Measurements from ENCODE around the gene CSF2RB. TPM values are rescaled to one million over a fixed set of nuclear protein-coding genes. Genes with fewer than 3 reads are reported as not detected.

Gene CSF2RB
- total RNA-seq, 1 experiment from 2014 or later, result not detected

DNA sequence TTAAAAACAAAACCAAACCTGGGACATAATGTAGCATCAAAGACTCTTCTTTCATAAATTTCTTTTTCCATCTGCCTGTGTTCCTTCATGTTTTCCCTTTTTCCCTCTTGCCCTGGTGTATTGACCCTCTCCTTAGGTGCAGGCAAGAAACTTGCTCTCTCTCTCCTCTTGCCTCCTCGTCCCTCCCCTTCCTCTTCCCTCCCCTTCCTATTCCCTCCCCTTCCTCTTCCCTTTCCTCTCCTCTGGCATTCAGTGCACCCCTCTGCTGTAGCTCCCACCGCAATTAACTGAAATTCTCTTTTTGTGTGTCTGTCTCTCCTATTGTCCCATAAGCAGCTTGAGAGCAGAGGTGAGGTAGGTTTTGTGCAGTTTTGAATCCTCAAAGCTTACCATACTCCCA lies 49.9 kb downstream of the CSF2RB start:
- CTCF ChIA-PET, result no interaction called here
- intact Hi-C loops (cut with micrococcal nuclease; ENCODE audit: unreplicated experiment), result no loop called here
- TF ChIP-seq, protein P1, sequence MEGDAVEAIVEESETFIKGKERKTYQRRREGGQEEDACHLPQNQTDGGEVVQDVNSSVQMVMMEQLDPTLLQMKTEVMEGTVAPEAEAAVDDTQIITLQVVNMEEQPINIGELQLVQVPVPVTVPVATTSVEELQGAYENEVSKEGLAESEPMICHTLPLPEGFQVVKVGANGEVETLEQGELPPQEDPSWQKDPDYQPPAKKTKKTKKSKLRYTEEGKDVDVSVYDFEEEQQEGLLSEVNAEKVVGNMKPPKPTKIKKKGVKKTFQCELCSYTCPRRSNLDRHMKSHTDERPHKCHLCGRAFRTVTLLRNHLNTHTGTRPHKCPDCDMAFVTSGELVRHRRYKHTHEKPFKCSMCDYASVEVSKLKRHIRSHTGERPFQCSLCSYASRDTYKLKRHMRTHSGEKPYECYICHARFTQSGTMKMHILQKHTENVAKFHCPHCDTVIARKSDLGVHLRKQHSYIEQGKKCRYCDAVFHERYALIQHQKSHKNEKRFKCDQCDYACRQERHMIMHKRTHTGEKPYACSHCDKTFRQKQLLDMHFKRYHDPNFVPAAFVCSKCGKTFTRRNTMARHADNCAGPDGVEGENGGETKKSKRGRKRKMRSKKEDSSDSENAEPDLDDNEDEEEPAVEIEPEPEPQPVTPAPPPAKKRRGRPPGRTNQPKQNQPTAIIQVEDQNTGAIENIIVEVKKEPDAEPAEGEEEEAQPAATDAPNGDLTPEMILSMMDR (IDR thresholded peaks at IDR 0.05; ENCODE audit: unreplicated experiment), result no peak
- H3K4me3 Mint-ChIP-seq (ENCODE audit: low read depth, unreplicated experiment), result no peak overlapping the region
- H3K27ac Mint-ChIP-seq (ENCODE audit: unreplicated experiment), result no peak overlapping the region
- peaks cover 3% of the 10 kb centered on the region for H3K9me3 Mint-ChIP-seq (ENCODE audit: low read depth, unreplicated experiment)
- BruUV-seq (replicated peaks), result no TSS peak
- no peaks in the 10 kb centered on the region for H3K36me3 Mint-ChIP-seq (ENCODE audit: insufficient read depth, unreplicated experiment)
- no peak for DNase-seq
- no peaks in the 10 kb centered on the region for H3K4me1 Mint-ChIP-seq (ENCODE audit: low read depth, unreplicated experiment)
- peaks cover 78% of the 10 kb centered on the region for H3K27me3 Mint-ChIP-seq (ENCODE audit: unreplicated experiment)

DNA sequence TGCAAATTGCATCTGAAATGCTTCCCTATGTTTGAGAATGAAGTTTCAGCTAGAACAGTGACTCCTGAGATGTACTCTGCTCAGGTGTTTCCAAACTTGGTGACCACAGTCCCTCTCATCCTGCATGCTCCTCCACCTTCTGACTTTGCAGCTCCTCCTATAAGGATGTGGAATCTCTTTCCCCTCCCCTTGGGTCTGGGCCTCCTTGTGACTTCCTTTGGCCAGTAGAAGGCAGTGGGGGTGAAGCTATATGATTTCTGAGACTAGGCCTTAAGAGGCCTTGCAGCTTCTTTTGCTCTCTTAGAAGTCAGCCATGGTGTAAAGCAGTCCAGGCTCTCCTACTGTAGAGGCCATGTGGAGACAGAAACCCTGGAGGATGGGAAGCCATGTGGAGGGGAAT lies 50.7 kb downstream of the CSF2RB start:
- no peak overlapping the region for H3K27ac Mint-ChIP-seq (ENCODE audit: unreplicated experiment)
- no peak overlapping the region for H3K4me3 Mint-ChIP-seq (ENCODE audit: low read depth, unreplicated experiment)
- H3K9me3 Mint-ChIP-seq (ENCODE audit: low read depth, unreplicated experiment), result no peaks in the 10 kb centered on the region
- H3K36me3 Mint-ChIP-seq (ENCODE audit: insufficient read depth, unreplicated experiment), result no peaks in the 10 kb centered on the region
- intact Hi-C loops (cut with micrococcal nuclease; ENCODE audit: unreplicated experiment), result no loop called here
- CTCF ChIA-PET, result no interaction called here
- no TSS peak for BruUV-seq (replicated peaks)
- DNase-seq, result no peak
- H3K4me1 Mint-ChIP-seq (ENCODE audit: low read depth, unreplicated experiment), result no peaks in the 10 kb centered on the region
- H3K27me3 Mint-ChIP-seq (ENCODE audit: unreplicated experiment), result peaks cover 78% of the 10 kb centered on the region
- TF ChIP-seq, protein P1 (IDR thresholded peaks at IDR 0.05; ENCODE audit: unreplicated experiment), result no peak

DNA sequence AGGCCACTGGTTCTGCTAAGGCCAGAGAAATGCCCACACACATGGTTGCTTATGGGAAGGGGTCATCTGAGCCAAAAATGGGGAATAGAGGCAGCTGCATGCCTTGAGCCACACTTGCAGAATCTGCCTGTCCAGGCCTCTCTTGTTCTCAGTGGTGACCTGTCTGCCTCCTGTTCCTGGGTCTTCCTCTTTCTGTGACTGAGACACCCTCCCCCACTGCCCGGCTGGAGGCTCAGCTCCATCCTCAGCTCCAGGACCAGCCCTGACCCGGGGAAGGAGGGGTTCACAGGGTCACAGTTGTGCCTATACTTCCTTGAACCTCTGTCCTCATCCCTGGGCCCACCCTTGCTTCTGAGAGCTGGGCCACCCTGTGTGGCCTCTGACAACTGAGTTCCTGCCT lies 52.3 kb downstream of the CSF2RB start:
- CTCF ChIA-PET, result interaction anchor here (1.6 kb wide), 1 partner anchor 56 kb away, joined by 6 read pairs; no protein-coding TSS in a partner anchor
- no TSS peak for BruUV-seq (replicated peaks)
- no peak overlapping the region for H3K4me3 Mint-ChIP-seq (ENCODE audit: low read depth, unreplicated experiment)

DNA sequence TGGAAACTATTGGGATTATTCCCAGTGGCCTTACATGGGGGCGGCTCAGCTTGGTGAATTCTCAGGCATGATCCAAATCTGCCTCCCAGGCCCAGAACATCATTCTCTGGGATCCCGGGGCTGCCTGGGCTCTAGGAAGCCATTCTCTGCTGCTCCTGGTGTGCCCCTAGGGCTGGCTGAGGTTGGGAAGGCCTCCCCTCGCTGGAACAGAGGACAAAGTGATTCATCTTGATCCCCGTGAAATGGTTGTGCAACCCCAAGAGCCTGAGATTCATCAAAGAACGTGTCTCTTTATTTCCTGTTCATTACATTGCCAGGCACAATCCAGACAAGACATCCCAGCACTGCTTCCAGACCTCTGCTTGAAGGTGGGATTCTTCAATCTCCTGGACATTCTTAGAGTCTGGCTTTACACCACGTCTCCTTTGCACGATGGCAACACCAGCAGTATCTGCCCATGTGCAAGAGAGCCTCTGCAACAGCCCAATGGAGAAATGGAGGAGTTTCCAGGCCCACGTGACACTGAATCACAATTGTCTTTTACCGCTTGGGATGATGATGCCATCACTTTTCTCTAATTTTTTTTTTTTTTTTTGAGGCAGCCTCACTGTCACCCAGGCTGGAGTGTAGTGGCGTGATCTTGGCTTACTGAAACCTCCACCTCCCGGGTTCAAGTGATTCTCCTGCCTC lies 53.6 kb downstream of the CSF2RB start:
- peaks cover 71% of the 10 kb centered on the region for H3K27me3 Mint-ChIP-seq (ENCODE audit: unreplicated experiment)
- no peak for DNase-seq

More for the DNA sequence above, 52.3 kb downstream of the CSF2RB start:
- Mint-ChIP-seq H3K4me1 (ENCODE audit: low read depth, unreplicated experiment) (no peaks in the 10 kb centered on the region), H3K9me3 (ENCODE audit: low read depth, unreplicated experiment) (no peaks in the 10 kb centered on the region), H3K27me3 (ENCODE audit: unreplicated experiment) (peaks cover 71% of the 10 kb centered on the region), H3K27ac (ENCODE audit: unreplicated experiment) (no peak overlapping the region), H3K36me3 (ENCODE audit: insufficient read depth, unreplicated experiment) (no peaks in the 10 kb centered on the region)
- intact Hi-C loops (cut with micrococcal nuclease; ENCODE audit: unreplicated experiment), result no loop called here
- TF ChIP-seq, protein P1 (IDR thresholded peaks at IDR 0.05; ENCODE audit: unreplicated experiment), result no peak
- no peak for DNase-seq

More for the DNA sequence above, 53.6 kb downstream of the CSF2RB start:
- Mint-ChIP-seq H3K36me3 (ENCODE audit: insufficient read depth, unreplicated experiment) (no peaks in the 10 kb centered on the region), H3K4me3 (ENCODE audit: low read depth, unreplicated experiment) (no peak overlapping the region), H3K9me3 (ENCODE audit: low read depth, unreplicated experiment) (no peaks in the 10 kb centered on the region), H3K4me1 (ENCODE audit: low read depth, unreplicated experiment) (no peaks in the 10 kb centered on the region), H3K27ac (ENCODE audit: unreplicated experiment) (no peak overlapping the region)
- CTCF ChIA-PET, result no interaction called here
- intact Hi-C loops (cut with micrococcal nuclease; ENCODE audit: unreplicated experiment), result no loop called here
- TF ChIP-seq, protein P1 (IDR thresholded peaks at IDR 0.05; ENCODE audit: unreplicated experiment), result no peak
- BruUV-seq (replicated peaks), result no TSS peak
